NT2/D1 (cell line): ENCODE data around the gene CLDN10.
"Not testable (repeated sequence)": the region's sequence is repeated elsewhere in the genome, so short reads cannot be mapped to it uniquely, and the experiment has no call there.

Experiments used
- DNase-seq: peaks from one replicate; pipeline ENCODE4 v3.0.0-alpha.2; 2011; ENCODE audit warnings: low read depth, low spot score
- H3K27me3 ChIP-seq: 2 replicates; pipeline ENCODE4 v1.6.0; 2011; ENCODE audit warnings: mild to moderate bottlenecking; ENCODE audit not compliant: insufficient read length, insufficient read depth
- H3K36me3 ChIP-seq: 2 replicates; pipeline ENCODE4 v1.6.1; 2011; ENCODE audit warnings: mild to moderate bottlenecking, low read length, mixed read lengths; ENCODE audit not compliant: insufficient read depth, insufficient read length
- H3K4me1 ChIP-seq: 2 replicates; pipeline ENCODE4 v1.5.1; 2011; ENCODE audit not compliant: insufficient read depth, insufficient read length
- H3K4me3 ChIP-seq: 2 replicates; pipeline ENCODE4 v1.5.1; 2011; ENCODE audit warnings: low read depth; ENCODE audit not compliant: insufficient read length
- H3K9ac ChIP-seq: 2 replicates; pipeline ENCODE4 v1.6.0; 2011; ENCODE audit warnings: low read depth; ENCODE audit not compliant: insufficient read length
- H3K9me3 ChIP-seq: 2 replicates; pipeline ENCODE4 v1.5.1; 2011; ENCODE audit warnings: mild to moderate bottlenecking, low read length; ENCODE audit not compliant: insufficient read depth
- SUZ12 ChIP-seq: IDR thresholded peaks from 2 replicates; pipeline ENCODE4 v1.6.1; 2011; ENCODE audit not compliant: insufficient read length, insufficient read depth; ENCODE audit errors: extremely low read depth
- YY1 ChIP-seq: IDR thresholded peaks from 2 replicates; pipeline ENCODE4 v1.6.1; 2011; ENCODE audit not compliant: insufficient read length, insufficient read depth
- ZNF274 ChIP-seq: IDR thresholded peaks from 2 replicates; pipeline ENCODE4 v1.6.1; 2011; ENCODE audit warnings: mild to moderate bottlenecking, low read depth, low read length

Gene CLDN10

DNA sequence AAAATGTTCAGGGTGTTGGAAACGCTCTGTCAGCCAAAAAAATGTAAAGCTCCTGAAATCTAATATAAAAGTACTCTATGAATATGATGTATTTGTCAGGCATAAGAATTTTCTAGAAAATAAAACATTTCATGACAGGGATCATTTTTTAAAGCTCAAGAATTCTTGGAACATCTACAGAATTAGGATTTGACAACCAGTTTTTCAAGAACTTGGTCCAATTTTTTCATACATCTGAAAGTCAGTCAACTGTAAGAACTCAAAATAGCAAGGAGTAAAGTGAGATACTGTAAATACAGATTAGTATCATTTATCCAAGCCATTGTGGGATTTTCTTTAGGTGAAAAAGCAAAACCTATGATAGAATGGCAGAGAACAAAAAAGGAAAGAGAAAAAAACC, 41.6 kb upstream of the CLDN10 start:
- Histone ChIP-seq H3K4me1 (peaks cover 5% of the 10 kb centered on the region), H3K27me3 (no peaks in the 10 kb centered on the region), H3K36me3 (no peaks in the 10 kb centered on the region), H3K4me3 (no peak overlapping the region), H3K9ac (no peak overlapping the region), H3K9me3 (no peaks in the 10 kb centered on the region)
- DNase-seq: no peak
- TF ChIP-seq SUZ12 (no peak), YY1 (no peak), ZNF274 (no peak)

DNA sequence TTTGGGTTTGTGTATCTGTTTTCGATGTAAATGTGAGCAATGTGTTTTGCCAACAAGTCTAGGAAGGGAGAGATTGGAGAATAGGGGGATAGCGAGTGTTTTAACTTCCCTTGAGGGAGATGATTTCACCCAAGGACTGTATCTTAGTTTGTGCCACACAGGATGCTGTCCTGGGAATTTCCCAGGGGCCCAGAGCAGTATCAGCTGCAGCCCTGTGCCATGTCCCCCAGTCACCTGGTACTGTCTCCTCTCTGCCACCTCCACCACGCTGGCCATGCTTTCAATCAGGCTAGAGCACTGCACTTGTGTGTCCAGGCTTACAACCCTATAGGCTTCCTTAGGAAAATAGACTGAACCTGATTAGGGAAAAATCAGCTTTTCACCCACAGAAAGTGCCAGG, 40.1 kb upstream of the CLDN10 start:
- Histone ChIP-seq H3K9me3 (no peaks in the 10 kb centered on the region), H3K27me3 (no peaks in the 10 kb centered on the region), H3K9ac (no peak overlapping the region), H3K36me3 (no peaks in the 10 kb centered on the region), H3K4me1 (no peaks in the 10 kb centered on the region), H3K4me3 (no peak overlapping the region)
- DNase-seq: no peak
- TF ChIP-seq ZNF274 (no peak), YY1 (no peak), SUZ12 (no peak)

DNA sequence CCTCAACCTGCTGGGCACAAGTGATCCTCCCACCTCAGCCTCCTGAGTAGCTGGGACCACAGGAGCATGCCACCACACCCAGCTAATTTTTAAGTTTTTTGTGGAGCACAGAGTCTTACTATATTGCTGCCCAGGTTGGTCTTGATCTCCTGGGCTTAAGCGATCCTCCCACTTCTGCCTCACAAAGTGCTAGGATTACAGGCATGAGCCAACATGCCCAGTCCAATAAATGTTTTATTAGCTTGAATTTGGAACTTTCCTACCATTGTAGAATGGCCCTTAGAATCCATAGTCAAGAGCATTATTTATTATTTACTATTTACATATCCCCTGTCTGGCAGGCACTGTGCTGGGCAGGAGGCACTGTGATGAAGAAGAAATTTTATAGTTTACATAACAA, 39.6 kb upstream of the CLDN10 start:
- no peak for DNase-seq

DNA sequence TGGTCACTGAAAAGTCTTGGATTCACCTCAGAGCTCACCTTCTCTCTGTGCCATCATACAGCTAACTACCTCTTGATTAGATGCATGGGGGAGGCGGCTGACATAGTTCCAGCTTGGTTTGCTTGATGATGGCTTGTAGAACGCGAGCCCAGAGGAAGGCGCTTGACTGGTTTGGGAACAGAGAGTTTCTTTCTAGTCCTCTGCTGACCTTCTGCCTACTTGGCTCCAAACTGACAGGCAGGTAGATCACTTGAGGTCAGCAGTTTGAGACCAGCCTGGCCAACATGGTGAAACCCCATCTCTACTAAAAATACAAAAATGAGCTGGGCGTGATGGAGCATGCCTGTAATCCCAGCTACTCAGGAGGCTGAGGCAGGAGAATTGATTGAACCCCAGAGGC, 36.9 kb upstream of the CLDN10 start:
- not testable (repeated sequence) for DNase-seq, H3K27me3 ChIP-seq, H3K9ac ChIP-seq, H3K9me3 ChIP-seq, H3K4me1 ChIP-seq, H3K4me3 ChIP-seq, H3K36me3 ChIP-seq

More for the DNA sequence above, 39.6 kb upstream of the CLDN10 start:
- TF ChIP-seq ZNF274 (no peak), SUZ12 (no peak), YY1 (no peak)
- Histone ChIP-seq H3K9me3 (no peaks in the 10 kb centered on the region), H3K36me3 (no peaks in the 10 kb centered on the region), H3K4me1 (no peaks in the 10 kb centered on the region), H3K9ac (no peak overlapping the region), H3K4me3 (no peak overlapping the region), H3K27me3 (no peaks in the 10 kb centered on the region)

DNA sequence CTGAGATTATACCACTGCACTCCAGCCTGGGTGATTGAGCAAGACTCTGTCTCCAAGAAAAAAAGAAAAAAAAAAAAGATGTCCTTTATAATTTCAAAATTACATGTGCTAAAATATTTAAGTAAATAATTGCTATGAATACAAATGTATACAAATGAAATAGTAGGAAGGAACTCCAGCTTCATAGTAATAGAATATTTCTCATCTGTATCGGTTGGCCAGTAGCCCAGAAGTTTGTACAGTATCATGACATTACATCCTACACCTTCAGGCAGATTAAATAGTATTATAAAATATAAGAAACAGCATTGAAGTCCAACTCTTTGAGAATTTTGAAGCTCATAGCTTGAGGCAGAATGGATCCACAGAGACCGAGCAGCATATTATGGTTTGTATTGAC, 36.5 kb upstream of the CLDN10 start:
- Histone ChIP-seq H3K9me3 (no peaks in the 10 kb centered on the region), H3K4me1 (no peaks in the 10 kb centered on the region), H3K27me3 (no peaks in the 10 kb centered on the region), H3K4me3 (no peak overlapping the region), H3K36me3 (no peaks in the 10 kb centered on the region), H3K9ac (no peak overlapping the region)
- no peak for TF ChIP-seq ZNF274
- TF ChIP-seq YY1: no peak
- DNase-seq: no peak

DNA sequence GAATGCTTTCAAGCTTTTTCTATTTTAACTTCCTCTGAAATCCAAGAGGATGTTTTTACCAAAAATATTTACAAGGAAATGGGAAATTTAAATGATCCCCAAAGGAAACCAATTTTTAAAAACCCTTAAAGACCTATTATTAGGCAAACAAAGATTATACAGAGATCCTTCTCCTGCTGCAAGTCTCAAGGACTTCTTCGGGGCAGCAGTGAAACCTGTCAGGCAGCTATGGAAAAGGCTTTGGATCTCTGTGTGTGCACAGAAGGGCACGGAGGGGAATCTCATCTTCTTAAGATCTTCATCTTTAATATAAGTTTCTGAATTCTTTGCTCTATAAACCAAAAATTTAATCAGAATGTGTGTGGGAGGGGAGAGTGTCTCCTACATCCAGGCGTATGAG, 36.0 kb upstream of the CLDN10 start:
- no peaks in the 10 kb centered on the region for H3K27me3 ChIP-seq
- TF ChIP-seq SUZ12 (no peak), ZNF274 (no peak)
- H3K4me3 ChIP-seq: no peak overlapping the region
- DNase-seq: no peak
- H3K4me1 ChIP-seq: no peaks in the 10 kb centered on the region
- no peaks in the 10 kb centered on the region for H3K9me3 ChIP-seq
- H3K9ac ChIP-seq: no peak overlapping the region
- no peaks in the 10 kb centered on the region for H3K36me3 ChIP-seq

DNA sequence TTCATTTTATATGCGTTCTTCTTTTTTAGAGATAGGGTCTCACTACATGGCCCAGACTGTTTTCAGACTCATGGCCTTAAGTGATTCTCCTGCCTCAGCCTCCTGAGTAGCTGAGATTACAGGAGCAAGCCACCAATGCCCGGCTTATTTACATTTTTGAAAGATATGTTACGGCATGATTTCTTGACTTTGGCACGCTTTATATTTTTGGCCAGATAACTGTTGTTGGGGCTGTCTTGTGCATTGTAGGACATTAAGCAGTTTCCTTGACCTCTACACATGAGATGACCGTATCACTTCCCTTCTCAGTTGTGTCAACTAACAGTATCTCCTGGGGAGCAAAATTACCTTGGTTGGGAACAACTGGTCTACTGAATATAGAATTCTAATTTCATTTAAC, 28.9 kb upstream of the CLDN10 start:
- Histone ChIP-seq H3K4me1 (no peaks in the 10 kb centered on the region), H3K9me3 (no peaks in the 10 kb centered on the region), H3K9ac (no peak overlapping the region), H3K4me3 (no peak overlapping the region), H3K27me3 (no peaks in the 10 kb centered on the region), H3K36me3 (no peaks in the 10 kb centered on the region)
- no peak for DNase-seq
- TF ChIP-seq SUZ12 (no peak), YY1 (no peak), ZNF274 (no peak)

DNA sequence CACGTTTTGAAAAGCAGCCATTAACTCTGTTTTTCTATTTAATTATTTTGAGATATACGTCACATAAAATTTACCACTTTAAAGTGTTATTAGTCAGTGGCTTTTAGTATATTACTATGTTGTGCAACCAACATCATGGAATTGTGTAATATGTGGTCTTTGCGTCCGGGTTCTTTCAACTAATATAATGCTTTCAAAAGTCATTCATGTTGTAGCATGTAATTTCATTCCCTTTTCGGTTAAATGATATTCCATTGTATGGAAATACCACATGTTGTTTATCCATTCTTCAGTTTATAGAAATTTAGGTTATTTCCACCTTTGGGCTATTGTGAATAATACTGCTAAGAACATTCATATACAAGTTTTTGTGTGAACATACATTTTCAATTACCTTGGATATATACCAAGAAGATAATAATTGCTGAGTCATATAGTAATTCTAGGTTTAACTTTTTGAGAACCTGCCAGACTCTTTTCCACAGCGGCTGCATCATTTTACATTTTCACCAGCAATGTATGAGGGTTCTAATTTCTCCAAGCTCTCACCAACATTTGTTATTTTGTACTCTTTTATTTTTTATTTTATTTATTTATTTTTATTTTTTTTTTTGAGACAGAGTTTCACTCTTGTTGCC, 28.1 kb upstream of the CLDN10 start:
- Histone ChIP-seq H3K4me1 (no peaks in the 10 kb centered on the region), H3K27me3 (no peaks in the 10 kb centered on the region), H3K4me3 (no peak overlapping the region), H3K9me3 (no peaks in the 10 kb centered on the region), H3K9ac (no peak overlapping the region), H3K36me3 (no peaks in the 10 kb centered on the region)
- TF ChIP-seq YY1 (no peak), ZNF274 (no peak), SUZ12 (no peak)
- no peak for DNase-seq
